Osteoblast (primary cell): ENCODE data around the gene OTUD1. TPM values are rescaled to one million over a fixed set of nuclear protein-coding genes. Genes with fewer than 3 reads are reported as not detected.
"Not testable (repeated sequence)": the region's sequence is repeated elsewhere in the genome, so short reads cannot be mapped to it uniquely, and the experiment has no call there.

Source experiments
- DNase-seq: peaks from one replicate; pipeline ENCODE4 v3.0.0; 2011; ENCODE audit warnings: low spot score, mixed read lengths; ENCODE audit not compliant: insufficient read length; ENCODE audit errors: missing footprints
- H2AFZ ChIP-seq: 2 replicates; pipeline ENCODE4 v1.6.0; 2011; ENCODE audit warnings: mild to moderate bottlenecking, low read length
- H3K27ac ChIP-seq: 2 replicates; pipeline ENCODE4 v1.5.1; 2011; ENCODE audit warnings: mild to moderate bottlenecking, low read depth, low read length, moderate library complexity
- H3K27me3 ChIP-seq: 2 replicates; pipeline ENCODE4 v1.6.0; 2012; ENCODE audit warnings: mild to moderate bottlenecking, control low read depth, inconsistent platforms, low read length, moderate library complexity; ENCODE audit not compliant: insufficient read depth
- H3K36me3 ChIP-seq: 2 replicates; pipeline ENCODE4 v1.5.1; 2011; ENCODE audit warnings: mild to moderate bottlenecking, low read length, control low read depth, moderate library complexity; ENCODE audit not compliant: insufficient read depth
- H3K4me1 ChIP-seq: 2 replicates; pipeline ENCODE4 v1.5.1; 2011; ENCODE audit warnings: mild to moderate bottlenecking, low read length, control low read depth, moderate library complexity; ENCODE audit not compliant: insufficient read depth
- H3K4me2 ChIP-seq: 2 replicates; pipeline ENCODE4 v1.6.0; 2011; ENCODE audit warnings: mild to moderate bottlenecking, low read length; ENCODE audit not compliant: insufficient read depth
- H3K4me3 ChIP-seq: fragments of 200-600 bp; sonication (generic); 3 replicates; pipeline ENCODE4 v1.5.1; 2012; ENCODE audit warnings: mild to moderate bottlenecking, low read length, inconsistent platforms; ENCODE audit not compliant: insufficient read depth
- H3K79me2 ChIP-seq: 2 replicates; pipeline ENCODE4 v1.6.0; 2012; ENCODE audit warnings: mild to moderate bottlenecking, low read length, control low read depth, inconsistent platforms; ENCODE audit not compliant: insufficient read depth
- H3K9me3 ChIP-seq: 2 replicates; pipeline ENCODE4 v1.5.1; 2011; ENCODE audit warnings: low read depth, low read length, control low read depth
- H4K20me1 ChIP-seq: 2 replicates; pipeline ENCODE4 v1.6.0; 2012; ENCODE audit warnings: mild to moderate bottlenecking, low read length, control low read depth; ENCODE audit not compliant: insufficient read depth
- CTCF ChIP-seq: IDR thresholded peaks from 2 replicates; pipeline ENCODE4 v1.5.1; 2011; ENCODE audit warnings: mild to moderate bottlenecking, low read depth, low read length, moderate library complexity; ENCODE audit errors: extremely low read depth
- total RNA-seq: library from RNA; depleted of rRNA; stranded (reverse); fragments of >200 nt; gene quantifications from 2 replicates; pipeline ENCODE4 v1.2.3, GENCODE V29; 2012

Gene OTUD1
- 9.8 and 11.5 TPM in 2 replicates for total RNA-seq

GRCh38 chr10:23438547-23439451 is at the start of gene OTUD1:
TSS of gene OTUD1 (plus strand) at chr10:23439075. CDS start at chr10:23439458, 383 bp downstream.
- no peaks in the 10 kb centered on the region for H3K9me3 ChIP-seq
- DNase-seq: peak; percentile 100
- H3K4me3 ChIP-seq: peak within 1 kb of the TSS; percentile 74

GRCh38 chr10:23390408-23390807 is 48.5 kb upstream of the OTUD1 start:
- DNase-seq, H3K79me2 ChIP-seq, H3K27ac ChIP-seq, H3K9me3 ChIP-seq, H2AFZ ChIP-seq, H3K36me3 ChIP-seq, H3K4me1 ChIP-seq, H3K27me3 ChIP-seq, H3K4me3 ChIP-seq, H4K20me1 ChIP-seq, H3K4me2 ChIP-seq: not testable (repeated sequence)

More at GRCh38 chr10:23438547-23439451, at the start of gene OTUD1:
- Histone ChIP-seq H3K27me3 (no peaks in the 10 kb centered on the region), H3K36me3 (no peaks in the 10 kb centered on the region), H2AFZ (peak within 1 kb of the TSS; percentile 94), H3K79me2 (peaks cover 20% of the 10 kb centered on the region), H3K27ac (peak within 1 kb of the TSS; percentile 48), H4K20me1 (peaks cover 5% of the 10 kb centered on the region), H3K4me1 (peaks cover 13% of the 10 kb centered on the region), H3K4me2 (peak within 1 kb of the TSS; percentile 88)
- no peak for TF ChIP-seq CTCF

GRCh38 chr10:23390809-23391208 is 48.1 kb upstream of the OTUD1 start:
- H3K27me3 ChIP-seq: no peaks in the 10 kb centered on the region
- H3K4me3 ChIP-seq: no peak overlapping the region
- H3K79me2 ChIP-seq: no peaks in the 10 kb centered on the region
- H3K27ac ChIP-seq: no peak overlapping the region
- no peak overlapping the region for H3K4me2 ChIP-seq
- H3K4me1 ChIP-seq: no peaks in the 10 kb centered on the region
- H4K20me1 ChIP-seq: no peaks in the 10 kb centered on the region
- no peaks in the 10 kb centered on the region for H3K36me3 ChIP-seq
- H2AFZ ChIP-seq: no peak overlapping the region
- no peaks in the 10 kb centered on the region for H3K9me3 ChIP-seq
- no peak for TF ChIP-seq CTCF
- no peak for DNase-seq

- no peaks in the 10 kb centered on the region for H3K27me3 ChIP-seq
- TF ChIP-seq CTCF: no peak
- H3K79me2 ChIP-seq: no peaks in the 10 kb centered on the region
- no peak overlapping the region for H3K4me3 ChIP-seq
- H3K36me3 ChIP-seq: no peaks in the 10 kb centered on the region
- no peak overlapping the region for H2AFZ ChIP-seq
- no peak for DNase-seq
- no peaks in the 10 kb centered on the region for H3K4me1 ChIP-seq
- H3K4me2 ChIP-seq: no peak overlapping the region
- H3K27ac ChIP-seq: no peak overlapping the region
- H3K9me3 ChIP-seq: no peaks in the 10 kb centered on the region
- H4K20me1 ChIP-seq: no peaks in the 10 kb centered on the region
Measured at GRCh38 chr10:23391821-23392220, 47.1 kb upstream of the OTUD1 start.
